GM21737 (cell line): ENCODE results near the gene ITGA1.
"Not testable (repeated sequence)": the region's sequence is repeated elsewhere in the genome, so short reads cannot be mapped to it uniquely, and the experiment has no call there.

Experiments used
- ATAC-seq: cut with Tn5 transposase; IDR thresholded peaks from one replicate; pipeline ENCODE4 v1.9.1; 2021; ENCODE audit warnings: mild to moderate bottlenecking, moderate library complexity; ENCODE audit not compliant: unreplicated experiment

The ITGA1 gene

GRCh38 chr5:52861368-52861767 is 73.7 kb downstream of the ITGA1 start:
- no peak for ATAC-seq

- no peak for ATAC-seq
Observed at GRCh38 chr5:52863715-52864290, 76.1 kb downstream of the ITGA1 start.

GRCh38 chr5:52864371-52864770 is 76.7 kb downstream of the ITGA1 start:
- ATAC-seq = no peak

DNA sequence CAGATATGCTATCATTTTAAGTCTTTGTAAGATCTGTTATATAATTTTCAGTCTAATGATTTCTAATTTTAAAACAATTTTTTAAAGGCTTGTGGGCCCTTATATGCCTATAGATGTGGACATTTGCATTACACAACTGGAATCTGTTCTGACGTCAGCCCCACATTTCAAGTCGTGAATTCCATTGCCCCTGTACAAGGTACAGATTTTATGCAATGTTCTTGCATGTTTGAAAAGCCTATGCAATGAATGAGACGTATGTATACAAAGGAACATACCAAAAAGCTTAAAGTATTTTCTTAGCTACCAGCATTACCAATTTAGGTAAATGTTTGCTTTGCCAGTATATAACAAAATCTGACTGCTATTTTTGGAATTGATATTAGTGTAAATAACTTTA is 77.2 kb downstream of the ITGA1 start:
- ATAC-seq = no peak

DNA sequence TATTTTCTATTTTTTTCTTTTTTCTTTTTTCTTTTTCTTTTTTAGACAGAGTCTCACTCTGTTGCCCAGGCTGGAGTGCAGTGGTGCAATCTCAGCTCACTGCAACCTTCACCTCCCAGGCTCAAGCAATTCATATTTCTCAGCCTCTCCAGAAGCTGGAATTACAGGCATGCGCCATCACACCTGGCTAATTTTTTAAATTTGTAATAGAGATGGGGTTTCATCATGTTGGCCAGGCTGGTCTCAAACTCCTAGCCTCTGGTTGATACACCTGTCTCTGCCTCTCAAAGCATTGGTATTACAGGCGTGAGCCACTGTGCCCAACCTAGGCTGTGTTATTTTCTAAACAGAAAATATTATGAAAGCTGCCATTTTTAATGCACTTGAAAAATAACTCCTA is 78.3 kb downstream of the ITGA1 start:
- ATAC-seq = not testable (repeated sequence)

- no peak for ATAC-seq
Observed at GRCh38 chr5:52867809-52868208, 80.1 kb downstream of the ITGA1 start.

DNA sequence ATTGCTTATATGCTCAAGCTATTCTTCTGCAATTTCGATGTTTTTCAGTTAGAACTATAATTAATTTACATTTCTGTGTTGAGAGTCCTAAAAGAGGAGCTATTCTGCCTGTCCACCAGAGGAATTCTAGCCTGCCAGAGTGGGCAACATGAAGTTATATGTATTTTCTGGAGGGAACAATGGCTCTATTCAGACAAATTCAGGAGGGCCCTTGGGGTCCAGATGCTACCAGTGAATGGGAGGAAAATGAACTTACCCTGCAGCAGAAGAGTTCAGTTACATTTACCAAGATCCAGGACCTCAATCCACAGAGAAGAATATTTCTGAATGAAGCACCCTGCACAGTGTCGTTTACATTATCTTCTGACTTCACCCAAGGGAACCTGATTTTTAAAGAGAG is 80.7 kb downstream of the ITGA1 start:
- no peak for ATAC-seq

DNA sequence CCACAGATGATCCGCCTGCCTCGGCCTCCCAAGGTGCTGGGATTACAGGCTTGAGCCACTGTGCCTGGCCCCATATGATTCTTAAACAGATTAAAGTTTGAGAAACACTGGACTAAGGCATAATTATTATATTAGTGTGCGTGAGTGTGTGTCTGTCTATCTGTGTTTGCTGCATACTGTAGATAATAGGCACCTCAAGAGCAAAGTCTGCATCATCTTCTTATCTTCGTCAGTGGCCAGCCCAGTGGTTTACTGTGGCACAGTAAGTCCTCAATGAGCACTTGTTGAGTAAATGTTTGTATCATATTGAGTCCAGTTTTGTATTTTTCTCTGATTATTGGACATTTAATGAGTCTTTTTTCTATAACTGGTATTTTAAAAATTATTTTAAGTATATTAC is 81.7 kb downstream of the ITGA1 start:
- ATAC-seq = no peak

GRCh38 chr5:52870448-52870847 is 82.7 kb downstream of the ITGA1 start:
- no peak for ATAC-seq

DNA sequence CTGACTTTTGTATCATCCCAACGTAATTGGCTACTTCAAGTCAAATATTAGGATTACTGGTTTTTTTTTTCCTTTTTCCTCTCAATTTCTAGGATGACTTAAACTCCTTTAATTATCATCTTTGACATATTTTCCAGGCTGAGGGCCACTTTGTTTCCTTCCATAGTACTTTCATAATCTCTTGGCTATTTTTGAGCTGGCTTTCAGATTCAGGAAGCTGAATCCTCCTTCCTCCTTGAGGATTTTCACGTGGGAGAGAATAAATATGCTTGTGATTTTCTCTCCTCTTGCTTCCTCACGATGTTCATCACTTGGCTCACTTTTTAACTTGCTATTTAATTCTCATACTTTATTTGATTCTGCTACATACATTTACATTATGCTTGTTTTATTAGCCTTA is 88.1 kb downstream of the ITGA1 start:
- ATAC-seq = no peak

GRCh38 chr5:52876456-52876855 is 88.7 kb downstream of the ITGA1 start:
- ATAC-seq = no peak

DNA sequence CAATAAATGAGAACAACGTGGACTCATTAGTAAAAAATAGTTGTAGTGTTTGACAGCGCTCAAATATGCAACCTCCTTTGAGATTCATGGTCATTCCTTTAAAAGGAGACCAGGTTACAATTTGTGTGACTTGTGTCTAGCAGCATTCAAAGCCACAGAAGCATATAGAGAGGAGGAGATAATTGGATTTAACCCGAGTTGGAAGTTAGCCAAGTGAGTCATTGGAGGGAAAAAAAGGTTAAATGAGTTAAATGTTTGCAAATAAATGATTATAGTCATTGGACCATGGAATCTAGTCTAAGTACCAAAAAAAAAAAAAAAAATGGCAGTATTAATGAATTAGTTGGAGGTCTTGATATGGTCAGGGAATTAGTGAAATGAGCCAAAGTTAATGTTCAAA is 90.9 kb downstream of the ITGA1 start:
- ATAC-seq = no peak

- ATAC-seq = no peak
Observed at GRCh38 chr5:52880541-52880940, 92.8 kb downstream of the ITGA1 start.

DNA sequence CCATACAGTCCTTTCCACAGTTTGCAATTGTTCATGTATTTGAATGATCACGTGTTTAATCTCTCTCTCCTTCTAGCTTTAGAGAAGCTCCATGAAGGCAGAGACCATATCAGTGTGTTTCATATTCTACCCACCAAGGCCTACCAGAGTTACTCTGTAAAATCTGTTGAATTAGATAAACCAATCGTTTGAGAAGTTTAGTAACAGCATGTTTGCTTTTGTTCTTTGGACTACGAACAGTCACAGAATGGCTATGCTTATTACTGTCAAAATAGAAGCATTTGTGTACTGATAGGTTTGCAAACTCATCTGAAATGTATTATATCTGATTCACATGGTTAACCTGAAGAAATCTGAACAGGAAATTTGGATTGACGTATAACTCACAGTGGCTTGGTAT is 93.8 kb downstream of the ITGA1 start:
- ATAC-seq = no peak

DNA sequence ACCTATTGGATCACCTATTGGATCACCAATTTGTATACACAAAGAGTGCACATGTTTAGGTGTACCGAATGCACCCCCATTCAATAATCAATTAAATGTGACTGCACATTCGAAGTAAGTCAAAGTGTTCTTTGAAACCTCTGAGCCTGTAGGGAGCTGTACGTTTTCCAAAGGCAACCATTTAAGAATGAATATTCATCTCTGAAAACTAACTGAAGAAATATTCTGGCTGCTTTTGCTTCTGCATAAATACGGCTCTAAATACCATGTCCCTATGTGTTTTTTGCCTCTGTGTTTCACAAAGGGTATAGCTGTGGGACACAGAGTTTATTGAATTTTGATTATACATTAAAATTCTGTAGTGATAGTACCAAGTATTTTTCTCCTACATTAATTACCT is 95.4 kb downstream of the ITGA1 start:
- ATAC-seq = no peak

- ATAC-seq = no peak
Observed at GRCh38 chr5:52884453-52884852, 96.7 kb downstream of the ITGA1 start.

- ATAC-seq = no peak
Observed at GRCh38 chr5:52885614-52886013, 97.9 kb downstream of the ITGA1 start.

DNA sequence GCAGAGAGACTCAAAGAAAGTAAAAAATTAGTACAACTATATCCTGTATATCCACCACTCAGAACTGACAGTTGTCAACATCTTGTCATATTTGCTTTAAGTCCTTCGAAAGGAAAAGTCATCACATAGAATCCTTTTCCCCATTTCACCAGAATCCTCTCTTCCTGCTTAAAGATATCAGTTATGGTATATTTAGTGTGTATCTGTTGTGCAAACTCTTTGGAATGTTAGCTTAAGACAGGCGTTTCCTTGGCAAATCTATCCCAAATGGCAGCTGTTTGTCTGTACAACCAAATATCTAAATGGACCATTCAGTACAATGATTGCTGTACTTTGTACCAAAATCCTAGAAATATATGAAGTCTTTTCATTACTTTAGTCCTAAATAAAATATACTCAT is 98.5 kb downstream of the ITGA1 start:
- ATAC-seq = no peak

GRCh38 chr5:52887066-52887465 is 99.3 kb downstream of the ITGA1 start:
- no peak for ATAC-seq

DNA sequence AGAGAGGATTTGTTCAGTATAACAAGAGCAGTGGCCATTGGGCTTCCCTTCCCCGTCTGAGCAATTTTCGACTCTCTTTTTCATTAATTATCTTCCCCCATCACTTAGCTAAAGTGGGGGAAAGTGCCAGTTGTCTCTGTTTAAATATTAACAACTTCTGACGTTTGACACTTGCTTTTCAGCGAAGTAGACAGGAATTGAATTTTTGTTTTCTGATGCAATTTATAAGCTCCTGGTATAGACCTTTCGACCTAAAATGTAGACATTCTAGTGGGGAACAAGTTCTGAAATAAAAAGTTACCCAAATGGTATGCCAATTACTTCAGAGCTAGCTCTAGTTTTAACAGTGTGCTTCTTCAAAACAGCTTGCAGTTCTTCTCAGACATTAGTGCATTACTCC is 100.6 kb downstream of the ITGA1 start:
- ATAC-seq = no peak

GRCh38 chr5:52892242-52892878 is 104.6 kb downstream of the ITGA1 start:
- ATAC-seq = no peak

DNA sequence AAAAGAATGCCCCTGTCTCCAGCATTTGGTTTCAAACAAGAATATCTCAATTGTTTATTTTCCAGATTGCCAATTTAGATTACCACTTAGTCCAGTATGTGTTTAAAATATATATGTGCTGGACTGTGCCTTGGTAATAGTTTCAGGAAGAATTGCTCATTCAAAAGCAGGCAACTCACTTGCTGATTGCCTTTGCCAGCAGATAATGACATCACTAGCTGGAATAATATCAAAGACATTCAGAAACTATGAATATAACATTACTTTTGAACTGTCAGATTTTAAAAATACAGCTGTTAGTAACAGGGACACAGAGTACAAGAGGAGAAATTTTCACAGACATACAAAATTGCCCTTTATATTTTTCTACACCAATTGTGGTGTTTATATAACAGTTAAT is 105.4 kb downstream of the ITGA1 start:
- ATAC-seq = no peak

GRCh38 chr5:52893863-52894262 is 106.1 kb downstream of the ITGA1 start:
- ATAC-seq = no peak
